Stimulated activated CD4-positive, alpha-beta T cell treated with anti-CD3 and anti-CD28 coated beads, Interleukin-12 subunit alpha, Interleukin-12 subunit beta, amount 100 ng/mL, for 24 hours (primary cell): Measurements from ENCODE around the gene BCAS3.

ENCODE experiments used
- DNase-seq, 2 experiments: peaks; one replicate each; pipeline ENCODE4 v3.0.0-alpha.2; 2020; ENCODE audit warnings: low read depth in 2 of 2

The BCAS3 gene

DNA sequence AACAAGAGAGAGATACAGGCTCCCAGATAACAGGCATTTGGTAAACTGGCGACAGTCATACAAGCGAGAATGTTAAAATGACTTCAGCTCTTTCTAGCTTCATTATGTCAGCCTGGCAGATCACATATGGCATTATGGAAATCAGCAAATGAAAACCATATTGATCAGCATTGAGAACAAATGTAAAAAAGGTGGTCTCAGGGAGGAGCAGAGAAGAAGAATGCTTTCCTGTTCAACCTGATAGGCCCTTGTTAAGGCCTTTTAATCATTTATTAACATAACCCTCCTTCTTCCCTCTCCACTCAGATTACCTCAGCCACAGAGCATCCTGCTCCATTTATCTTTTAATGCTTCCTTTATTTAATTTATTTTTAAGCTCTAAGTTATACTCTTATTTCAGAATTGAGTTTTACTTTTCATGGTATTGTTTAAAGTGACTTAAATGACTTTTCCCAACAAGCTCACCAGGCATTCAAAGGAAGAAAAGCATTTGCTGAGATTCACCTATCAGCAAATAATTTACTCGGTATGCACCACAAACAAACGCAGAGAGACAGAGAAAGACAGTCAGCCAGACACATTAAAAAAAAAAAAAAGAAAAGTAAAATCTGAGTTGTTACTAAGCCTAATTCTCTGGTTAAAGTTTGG lies 478.1 kb downstream of the BCAS3 start:
- DNase-seq: no peak

DNA sequence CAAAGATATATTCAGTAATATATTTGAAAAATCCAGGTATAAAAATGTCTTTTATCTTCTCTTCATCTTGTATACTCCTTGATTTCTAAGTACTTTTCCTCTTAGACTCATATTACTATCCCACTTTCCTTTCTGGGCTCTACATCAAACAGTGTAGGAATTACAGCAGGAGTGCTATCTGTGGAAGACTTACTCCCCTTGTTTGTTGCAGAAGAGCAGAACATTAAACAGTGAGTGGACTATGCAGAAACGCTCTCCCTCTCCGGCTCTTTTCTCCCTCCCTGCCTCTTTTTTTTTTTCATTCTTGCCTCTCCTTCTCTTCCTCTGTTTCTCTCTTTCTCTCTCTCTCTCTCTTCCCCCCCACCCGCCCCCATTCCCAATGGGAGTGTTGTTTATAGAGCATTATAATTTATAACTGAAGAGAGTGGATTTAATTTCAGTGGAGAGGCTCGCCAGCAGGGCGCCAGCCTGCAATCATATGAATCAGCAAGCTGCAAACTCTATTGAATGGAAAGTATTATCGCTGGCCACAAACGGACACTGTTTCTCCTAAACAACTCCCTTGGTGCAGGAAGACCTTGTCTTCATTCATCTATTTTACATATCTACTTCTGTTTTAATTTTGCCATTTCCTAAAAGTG lies 479.7 kb downstream of the BCAS3 start:
- DNase-seq: no peak

DNA sequence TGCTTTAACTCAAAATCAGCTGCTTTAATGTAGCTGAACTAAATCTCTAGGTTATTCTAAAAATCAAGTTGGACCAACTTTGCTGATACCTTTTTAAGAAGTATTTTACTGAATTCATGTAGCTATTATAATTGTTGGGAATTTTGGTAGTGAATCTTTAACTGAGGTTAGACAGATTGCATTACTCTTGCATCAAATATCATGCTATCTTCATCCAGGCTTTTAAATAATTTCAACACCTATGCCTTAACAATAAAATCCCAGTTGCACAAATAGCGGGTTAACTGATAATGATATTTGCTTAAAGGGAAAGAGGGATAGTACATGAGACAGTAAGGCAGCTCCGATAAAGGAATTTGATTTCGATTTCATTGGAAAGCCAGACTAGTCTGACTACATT lies 480.7 kb downstream of the BCAS3 start:
- no peak for DNase-seq

- DNase-seq: no peak
These were observed 481.7 kb downstream of the BCAS3 start for GRCh38 chr17:61159221-61159814.

DNA sequence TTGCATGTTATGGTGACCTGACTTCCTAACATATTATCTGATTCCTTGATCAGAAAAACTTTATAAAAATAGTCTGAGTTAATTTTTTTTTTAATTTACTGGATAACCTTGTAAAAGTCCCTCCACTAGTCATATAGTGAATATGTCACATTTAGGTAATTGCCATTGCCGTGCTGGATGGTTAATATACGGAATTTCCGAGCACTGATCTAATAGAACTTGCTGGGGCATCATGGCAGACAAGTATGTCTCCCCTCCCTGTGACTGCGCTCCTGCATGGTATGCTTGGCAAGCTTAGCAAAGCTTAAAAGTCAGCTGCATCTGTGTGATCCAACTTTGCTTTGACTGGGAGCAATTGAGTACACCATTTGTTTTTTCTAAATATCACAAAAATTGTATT lies 482.6 kb downstream of the BCAS3 start:
- no peak for DNase-seq

- DNase-seq: no peak
These were observed 483.3 kb downstream of the BCAS3 start for GRCh38 chr17:61160789-61161445.

DNA sequence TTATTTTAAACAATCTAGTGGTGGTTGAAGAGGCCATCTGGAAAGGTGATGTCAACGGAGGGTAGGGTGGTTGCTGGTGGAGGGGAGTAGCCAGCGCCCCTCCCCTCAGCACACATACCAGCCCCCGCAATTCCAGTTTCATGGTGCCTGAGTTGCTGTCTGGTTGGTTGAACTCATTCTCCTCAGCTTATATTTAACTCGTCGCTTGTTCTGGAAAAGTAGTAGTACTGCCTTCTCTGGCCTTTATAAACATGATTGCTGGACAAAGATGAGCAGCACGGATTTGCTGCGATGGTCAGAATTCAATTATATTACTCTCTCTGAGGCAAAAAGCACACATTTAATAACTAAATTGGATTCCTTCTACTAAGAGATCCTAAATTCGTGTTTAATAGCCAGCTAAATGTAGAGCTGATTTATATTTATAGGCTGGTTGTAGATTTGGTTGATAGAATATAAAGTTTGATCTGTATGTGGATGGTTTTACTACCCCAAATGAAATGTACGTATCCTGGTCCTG lies 484.0 kb downstream of the BCAS3 start:
- no peak for DNase-seq

GRCh38 chr17:61164517-61164916 lies 486.9 kb downstream of the BCAS3 start:
- DNase-seq: no peak

GRCh38 chr17:61167075-61167474 lies 489.4 kb downstream of the BCAS3 start:
- no peak for DNase-seq

DNA sequence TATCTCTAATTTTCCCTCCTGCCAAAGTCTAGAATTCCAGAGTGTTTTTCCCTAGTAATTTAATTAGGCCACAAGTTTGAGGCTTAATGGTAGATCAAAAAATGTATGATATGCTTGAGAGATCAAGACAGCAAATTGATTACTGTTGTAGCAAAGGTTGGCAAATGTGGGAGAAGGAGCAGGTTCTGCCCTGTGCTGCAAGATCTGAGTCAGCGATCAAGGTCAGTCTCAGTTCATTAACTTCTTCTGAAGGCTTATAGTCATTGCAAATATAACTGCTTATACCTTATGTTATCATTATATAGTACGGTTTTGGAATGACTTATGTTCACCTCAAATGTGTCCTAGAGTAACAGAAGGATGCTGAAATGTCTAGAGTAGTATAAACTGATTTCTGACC lies 490.9 kb downstream of the BCAS3 start:
- DNase-seq: no peak

GRCh38 chr17:61174310-61174709 lies 496.7 kb downstream of the BCAS3 start:
- no peak for DNase-seq

- no peak for DNase-seq
These were observed 497.9 kb downstream of the BCAS3 start for GRCh38 chr17:61175298-61176142.

GRCh38 chr17:61177351-61177750 lies 499.7 kb downstream of the BCAS3 start:
- no peak for DNase-seq

DNA sequence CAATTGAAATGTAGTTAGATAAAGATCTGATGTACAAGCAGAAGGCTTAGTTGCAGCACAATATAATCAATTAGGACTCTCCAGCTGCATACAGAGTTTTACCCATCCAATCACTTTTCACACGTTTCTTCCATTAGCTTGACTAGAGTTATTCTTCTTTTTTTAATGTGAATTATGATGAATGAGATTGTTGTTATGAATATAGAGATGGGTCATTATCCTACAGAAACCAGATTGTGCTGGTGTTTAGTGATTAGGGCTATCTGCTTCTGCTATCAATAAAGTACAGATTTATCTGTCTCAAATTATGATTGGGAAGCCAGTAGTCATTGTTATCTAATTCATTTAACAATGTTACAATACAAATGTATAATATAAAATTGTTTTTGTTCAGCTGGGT lies 500.6 kb downstream of the BCAS3 start:
- DNase-seq: no peak

GRCh38 chr17:61179380-61179806 lies 501.7 kb downstream of the BCAS3 start:
- DNase-seq: no peak

GRCh38 chr17:61183793-61184192 lies 506.1 kb downstream of the BCAS3 start:
- no peak for DNase-seq

DNA sequence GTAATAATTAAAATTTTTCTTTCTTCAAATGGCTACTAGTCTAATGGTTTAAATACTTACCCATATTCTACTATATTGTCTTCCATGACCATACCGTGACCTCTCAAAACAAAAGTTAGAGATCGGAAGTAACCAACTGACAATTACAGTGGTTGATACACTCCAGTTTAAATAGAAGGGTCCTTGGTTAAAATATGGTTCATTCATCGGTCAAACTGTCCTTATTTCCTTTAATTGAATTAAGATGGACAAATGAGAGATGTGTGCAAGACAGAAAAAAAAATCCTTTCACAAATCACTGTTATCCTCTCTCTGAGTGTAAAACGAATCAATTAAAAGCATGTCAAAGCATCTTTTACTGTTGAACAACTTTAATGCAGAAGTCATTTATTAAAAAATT lies 507.7 kb downstream of the BCAS3 start:
- no peak for DNase-seq

DNA sequence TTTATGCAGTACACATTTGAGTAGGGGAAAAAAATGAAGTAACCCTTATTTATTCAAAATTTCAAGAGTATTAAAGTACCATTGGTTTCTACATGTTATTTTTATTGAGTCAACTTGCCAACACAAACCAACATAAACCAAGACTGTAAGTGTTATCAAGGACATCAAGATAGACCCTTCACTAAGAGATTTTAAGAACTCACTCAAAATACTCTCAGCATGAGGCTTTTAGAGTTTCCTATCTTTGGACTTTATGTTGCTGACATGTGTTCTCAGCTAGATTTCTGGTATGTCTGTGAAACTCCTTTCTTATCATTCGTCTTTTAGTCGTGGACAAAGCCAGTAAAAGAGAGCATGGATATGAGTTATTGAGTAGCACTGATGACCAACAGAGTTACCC lies 509.4 kb downstream of the BCAS3 start:
- DNase-seq: no peak

- DNase-seq: no peak
These were observed 510.4 kb downstream of the BCAS3 start for GRCh38 chr17:61188081-61188480.

DNA sequence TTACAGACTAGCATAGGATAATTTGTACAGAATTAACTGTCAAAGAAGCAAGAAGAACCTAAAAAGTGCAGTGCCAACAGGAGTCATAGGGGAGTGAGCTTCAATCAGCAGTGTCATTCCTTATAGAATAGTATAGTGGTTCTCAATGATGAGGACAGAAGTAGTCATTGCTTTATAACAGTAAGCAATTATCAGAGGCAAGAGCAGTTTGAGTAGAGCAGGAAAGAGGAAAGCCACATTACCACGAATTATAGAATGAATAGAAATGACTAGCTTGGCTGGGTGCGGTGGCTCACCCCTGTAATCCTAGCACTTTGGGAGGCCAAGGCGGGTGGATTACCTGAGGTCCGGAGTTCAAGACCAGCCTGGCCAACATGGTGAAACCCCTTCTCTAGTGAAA lies 512.3 kb downstream of the BCAS3 start:
- DNase-seq: no peak

DNA sequence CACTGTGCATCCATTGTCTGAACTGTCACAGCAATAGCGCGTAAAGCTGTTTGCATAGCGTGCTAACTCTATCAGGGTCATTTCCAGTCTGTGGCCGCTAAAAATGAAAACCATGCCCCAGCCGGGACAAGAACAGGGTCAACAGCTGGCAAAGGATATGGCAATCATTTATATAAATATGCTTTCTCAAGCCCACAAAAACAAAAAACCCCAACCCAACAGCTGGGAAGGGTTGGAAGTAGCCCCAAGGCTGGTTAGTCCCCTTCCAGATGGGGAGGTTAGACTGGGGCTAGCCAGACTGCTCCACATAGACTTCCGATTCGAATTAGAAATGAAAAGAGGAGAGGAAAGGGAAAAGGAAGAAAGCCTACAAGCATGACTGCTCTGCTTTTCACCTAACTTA lies 518.7 kb downstream of the BCAS3 start:
- DNase-seq: no peak

DNA sequence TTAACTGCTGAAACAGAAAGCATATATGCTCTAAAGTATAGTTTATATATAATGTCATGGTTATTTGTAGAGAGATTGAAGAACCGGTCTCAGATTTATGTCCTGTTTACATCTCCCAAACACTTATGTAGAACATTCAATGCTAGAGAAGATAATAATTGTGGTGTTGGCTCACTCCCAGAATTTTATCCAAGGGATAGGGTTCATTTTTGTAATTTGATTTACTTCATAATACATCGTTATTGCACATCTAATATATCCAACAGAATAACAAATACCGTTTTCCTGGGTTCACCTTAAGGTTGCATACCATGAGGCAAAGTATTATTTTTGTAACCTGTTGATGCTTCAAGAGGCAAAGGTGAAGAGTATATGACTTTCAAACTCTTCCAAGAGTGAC lies 519.1 kb downstream of the BCAS3 start:
- no peak for DNase-seq
